ENCODE data around the gene LRP1B.

The LRP1B gene

GRCh38 chr2:141599721-141600120 lies 531.1 kb downstream of the LRP1B start:
- Histone ChIP-seq H3K4me3 (ENCODE audit: low read length) (no peak overlapping the region), H4K8ac (ENCODE audit: low read depth, low read length) (no peak overlapping the region), H3K4me2 (ENCODE audit: low read length) (no peak overlapping the region), H2BK15ac (replicated peaks; ENCODE audit: low read depth) (no peak overlapping the region), H3K18ac (ENCODE audit: low read length) (no peak overlapping the region), H2BK120ac (ENCODE audit: low read depth, low read length) (no peak overlapping the region), H3K27ac (ENCODE audit: low read depth, low read length) (no peak overlapping the region), H3K79me1 (ENCODE audit: low read length) (no peaks in the 10 kb centered on the region), H3K36me3 (ENCODE audit: control insufficient read depth, insufficient read depth, low read length) (no peaks in the 10 kb centered on the region), H2BK5ac (ENCODE audit: low read length) (no peak overlapping the region), H3K9ac (ENCODE audit: low read length) (no peak overlapping the region), H4K5ac (ENCODE audit: low read length) (no peak overlapping the region), H3K56ac (ENCODE audit: low read length) (no peak overlapping the region), H3K79me2 (ENCODE audit: control insufficient read depth, insufficient read depth, low read length) (no peaks in the 10 kb centered on the region), H3K4me1 (ENCODE audit: control insufficient read depth, low read depth, low read length) (no peaks in the 10 kb centered on the region), H2AK5ac (ENCODE audit: low read length) (no peak overlapping the region), H3K4ac (ENCODE audit: low read depth, low read length) (no peak overlapping the region), H3K23ac (ENCODE audit: low read length) (no peak overlapping the region), H3K27me3 (ENCODE audit: insufficient read depth, low read length, poor library complexity) (no peaks in the 10 kb centered on the region)
- DNase-seq, result no peak
- 100% methylated on average over 1 of the region's 4 CpGs for WGBS (ENCODE audit: extremely low coverage, insufficient coverage, low lambda C conversion rate)

GRCh38 chr2:141598982-141599381 lies 531.8 kb downstream of the LRP1B start:
- H3K4ac ChIP-seq (ENCODE audit: low read depth, low read length), result no peak overlapping the region
- no peak overlapping the region for H3K27ac ChIP-seq (ENCODE audit: low read depth, low read length)
- no peak overlapping the region for H4K5ac ChIP-seq (ENCODE audit: low read length)
- H3K23ac ChIP-seq (ENCODE audit: low read length), result no peak overlapping the region
- no peaks in the 10 kb centered on the region for H3K79me1 ChIP-seq (ENCODE audit: low read length)
- no peak overlapping the region for H4K8ac ChIP-seq (ENCODE audit: low read depth, low read length)
- no peak overlapping the region for H2BK15ac ChIP-seq (replicated peaks; ENCODE audit: low read depth)
- H3K79me2 ChIP-seq (ENCODE audit: control insufficient read depth, insufficient read depth, low read length), result no peaks in the 10 kb centered on the region
- H2BK120ac ChIP-seq (ENCODE audit: low read depth, low read length), result no peak overlapping the region
- no peak overlapping the region for H3K4me3 ChIP-seq (ENCODE audit: low read length)
- no peaks in the 10 kb centered on the region for H3K4me1 ChIP-seq (ENCODE audit: control insufficient read depth, low read depth, low read length)
- DNase-seq, result no peak
- no peak overlapping the region for H2BK5ac ChIP-seq (ENCODE audit: low read length)
- no peak overlapping the region for H2AK5ac ChIP-seq (ENCODE audit: low read length)
- no peak overlapping the region for H3K4me2 ChIP-seq (ENCODE audit: low read length)
- no peak overlapping the region for H3K18ac ChIP-seq (ENCODE audit: low read length)
- H3K36me3 ChIP-seq (ENCODE audit: control insufficient read depth, insufficient read depth, low read length), result no peaks in the 10 kb centered on the region
- WGBS (ENCODE audit: extremely low coverage, insufficient coverage, low lambda C conversion rate), result no CpG with 5 or more reads among the region's 2 CpGs
- no peak overlapping the region for H3K9ac ChIP-seq (ENCODE audit: low read length)
- H3K27me3 ChIP-seq (ENCODE audit: insufficient read depth, low read length, poor library complexity), result no peaks in the 10 kb centered on the region
- no peak overlapping the region for H3K56ac ChIP-seq (ENCODE audit: low read length)

GRCh38 chr2:141595316-141595920 lies 535.4 kb downstream of the LRP1B start:
- H3K79me2 ChIP-seq (ENCODE audit: control insufficient read depth, insufficient read depth, low read length), result no peaks in the 10 kb centered on the region
- H3K36me3 ChIP-seq (ENCODE audit: control insufficient read depth, insufficient read depth, low read length), result no peaks in the 10 kb centered on the region
- no peak for DNase-seq
- WGBS (ENCODE audit: extremely low coverage, insufficient coverage, low lambda C conversion rate), result no CpG with 5 or more reads among the region's 3 CpGs
- H2AK5ac ChIP-seq (ENCODE audit: low read length), result no peak overlapping the region
- H3K4me1 ChIP-seq (ENCODE audit: control insufficient read depth, low read depth, low read length), result no peaks in the 10 kb centered on the region
- no peak overlapping the region for H3K4ac ChIP-seq (ENCODE audit: low read depth, low read length)
- H3K18ac ChIP-seq (ENCODE audit: low read length), result no peak overlapping the region
- H2BK5ac ChIP-seq (ENCODE audit: low read length), result no peak overlapping the region
- H3K4me2 ChIP-seq (ENCODE audit: low read length), result no peak overlapping the region
- H4K8ac ChIP-seq (ENCODE audit: low read depth, low read length), result no peak overlapping the region
- H3K23ac ChIP-seq (ENCODE audit: low read length), result no peak overlapping the region
- H3K27me3 ChIP-seq (ENCODE audit: insufficient read depth, low read length, poor library complexity), result no peaks in the 10 kb centered on the region
- H3K9ac ChIP-seq (ENCODE audit: low read length), result no peak overlapping the region
- no peak overlapping the region for H4K5ac ChIP-seq (ENCODE audit: low read length)
- H3K56ac ChIP-seq (ENCODE audit: low read length), result no peak overlapping the region
- no peaks in the 10 kb centered on the region for H3K79me1 ChIP-seq (ENCODE audit: low read length)
- H2BK15ac ChIP-seq (replicated peaks; ENCODE audit: low read depth), result no peak overlapping the region
- H2BK120ac ChIP-seq (ENCODE audit: low read depth, low read length), result no peak overlapping the region
- H3K27ac ChIP-seq (ENCODE audit: low read depth, low read length), result no peak overlapping the region
- H3K4me3 ChIP-seq (ENCODE audit: low read length), result no peak overlapping the region

- H3K79me2 ChIP-seq (ENCODE audit: control insufficient read depth, insufficient read depth, low read length), result no peaks in the 10 kb centered on the region
- no peak overlapping the region for H4K8ac ChIP-seq (ENCODE audit: low read depth, low read length)
- H2BK15ac ChIP-seq (replicated peaks; ENCODE audit: low read depth), result no peak overlapping the region
- no peak overlapping the region for H3K18ac ChIP-seq (ENCODE audit: low read length)
- no peak overlapping the region for H2BK120ac ChIP-seq (ENCODE audit: low read depth, low read length)
- no peak overlapping the region for H3K27ac ChIP-seq (ENCODE audit: low read depth, low read length)
- no peak overlapping the region for H3K4me2 ChIP-seq (ENCODE audit: low read length)
- DNase-seq, result no peak
- no peak overlapping the region for H3K4ac ChIP-seq (ENCODE audit: low read depth, low read length)
- H3K4me3 ChIP-seq (ENCODE audit: low read length), result no peak overlapping the region
- no peak overlapping the region for H4K5ac ChIP-seq (ENCODE audit: low read length)
- H3K23ac ChIP-seq (ENCODE audit: low read length), result no peak overlapping the region
- WGBS (ENCODE audit: extremely low coverage, insufficient coverage, low lambda C conversion rate), result no CpG with 5 or more reads among the region's 3 CpGs
- H3K36me3 ChIP-seq (ENCODE audit: control insufficient read depth, insufficient read depth, low read length), result no peaks in the 10 kb centered on the region
- no peaks in the 10 kb centered on the region for H3K4me1 ChIP-seq (ENCODE audit: control insufficient read depth, low read depth, low read length)
- H2AK5ac ChIP-seq (ENCODE audit: low read length), result no peak overlapping the region
- no peaks in the 10 kb centered on the region for H3K27me3 ChIP-seq (ENCODE audit: insufficient read depth, low read length, poor library complexity)
- H3K9ac ChIP-seq (ENCODE audit: low read length), result no peak overlapping the region
- H3K56ac ChIP-seq (ENCODE audit: low read length), result no peak overlapping the region
- no peaks in the 10 kb centered on the region for H3K79me1 ChIP-seq (ENCODE audit: low read length)
- H2BK5ac ChIP-seq (ENCODE audit: low read length), result no peak overlapping the region
These were observed 539.0 kb downstream of the LRP1B start for GRCh38 chr2:141591787-141592186.

- H3K79me2 ChIP-seq (ENCODE audit: control insufficient read depth, insufficient read depth, low read length), result no peaks in the 10 kb centered on the region
- no peak overlapping the region for H4K8ac ChIP-seq (ENCODE audit: low read depth, low read length)
- H3K36me3 ChIP-seq (ENCODE audit: control insufficient read depth, insufficient read depth, low read length), result no peaks in the 10 kb centered on the region
- no peak overlapping the region for H3K4ac ChIP-seq (ENCODE audit: low read depth, low read length)
- no peaks in the 10 kb centered on the region for H3K27me3 ChIP-seq (ENCODE audit: insufficient read depth, low read length, poor library complexity)
- no peak overlapping the region for H3K56ac ChIP-seq (ENCODE audit: low read length)
- H3K4me2 ChIP-seq (ENCODE audit: low read length), result no peak overlapping the region
- DNase-seq, result no peak
- no peak overlapping the region for H2BK15ac ChIP-seq (replicated peaks; ENCODE audit: low read depth)
- no peak overlapping the region for H3K27ac ChIP-seq (ENCODE audit: low read depth, low read length)
- H3K79me1 ChIP-seq (ENCODE audit: low read length), result no peaks in the 10 kb centered on the region
- no peak overlapping the region for H3K23ac ChIP-seq (ENCODE audit: low read length)
- H3K9ac ChIP-seq (ENCODE audit: low read length), result no peak overlapping the region
- H3K4me1 ChIP-seq (ENCODE audit: control insufficient read depth, low read depth, low read length), result no peaks in the 10 kb centered on the region
- H4K5ac ChIP-seq (ENCODE audit: low read length), result no peak overlapping the region
- H2BK5ac ChIP-seq (ENCODE audit: low read length), result no peak overlapping the region
- no peak overlapping the region for H3K18ac ChIP-seq (ENCODE audit: low read length)
- no peak overlapping the region for H2AK5ac ChIP-seq (ENCODE audit: low read length)
- no peak overlapping the region for H2BK120ac ChIP-seq (ENCODE audit: low read depth, low read length)
- no CpG with 5 or more reads among the region's 5 CpGs for WGBS (ENCODE audit: extremely low coverage, insufficient coverage, low lambda C conversion rate)
- no peak overlapping the region for H3K4me3 ChIP-seq (ENCODE audit: low read length)
These were observed 540.2 kb downstream of the LRP1B start for GRCh38 chr2:141590620-141591019.

- Histone ChIP-seq H3K56ac (ENCODE audit: low read length) (no peak overlapping the region), H3K79me2 (ENCODE audit: control insufficient read depth, insufficient read depth, low read length) (no peaks in the 10 kb centered on the region), H3K36me3 (ENCODE audit: control insufficient read depth, insufficient read depth, low read length) (no peaks in the 10 kb centered on the region), H2AK5ac (ENCODE audit: low read length) (no peak overlapping the region), H3K79me1 (ENCODE audit: low read length) (no peaks in the 10 kb centered on the region), H3K23ac (ENCODE audit: low read length) (no peak overlapping the region), H2BK15ac (replicated peaks; ENCODE audit: low read depth) (no peak overlapping the region), H3K4ac (ENCODE audit: low read depth, low read length) (no peak overlapping the region), H2BK5ac (ENCODE audit: low read length) (no peak overlapping the region), H3K4me1 (ENCODE audit: control insufficient read depth, low read depth, low read length) (no peaks in the 10 kb centered on the region), H4K5ac (ENCODE audit: low read length) (no peak overlapping the region), H3K9ac (ENCODE audit: low read length) (no peak overlapping the region), H3K27me3 (ENCODE audit: insufficient read depth, low read length, poor library complexity) (no peaks in the 10 kb centered on the region), H3K18ac (ENCODE audit: low read length) (no peak overlapping the region), H3K4me2 (ENCODE audit: low read length) (no peak overlapping the region), H2BK120ac (ENCODE audit: low read depth, low read length) (no peak overlapping the region), H3K27ac (ENCODE audit: low read depth, low read length) (no peak overlapping the region), H3K4me3 (ENCODE audit: low read length) (no peak overlapping the region), H4K8ac (ENCODE audit: low read depth, low read length) (no peak overlapping the region)
- DNase-seq, result no peak
- no CpG with 5 or more reads among the region's 7 CpGs for WGBS (ENCODE audit: extremely low coverage, insufficient coverage, low lambda C conversion rate)
These were observed 541.5 kb downstream of the LRP1B start for GRCh38 chr2:141589314-141589713.
